ENCODE measurements around the gene RRAD.

Gene RRAD

DNA sequence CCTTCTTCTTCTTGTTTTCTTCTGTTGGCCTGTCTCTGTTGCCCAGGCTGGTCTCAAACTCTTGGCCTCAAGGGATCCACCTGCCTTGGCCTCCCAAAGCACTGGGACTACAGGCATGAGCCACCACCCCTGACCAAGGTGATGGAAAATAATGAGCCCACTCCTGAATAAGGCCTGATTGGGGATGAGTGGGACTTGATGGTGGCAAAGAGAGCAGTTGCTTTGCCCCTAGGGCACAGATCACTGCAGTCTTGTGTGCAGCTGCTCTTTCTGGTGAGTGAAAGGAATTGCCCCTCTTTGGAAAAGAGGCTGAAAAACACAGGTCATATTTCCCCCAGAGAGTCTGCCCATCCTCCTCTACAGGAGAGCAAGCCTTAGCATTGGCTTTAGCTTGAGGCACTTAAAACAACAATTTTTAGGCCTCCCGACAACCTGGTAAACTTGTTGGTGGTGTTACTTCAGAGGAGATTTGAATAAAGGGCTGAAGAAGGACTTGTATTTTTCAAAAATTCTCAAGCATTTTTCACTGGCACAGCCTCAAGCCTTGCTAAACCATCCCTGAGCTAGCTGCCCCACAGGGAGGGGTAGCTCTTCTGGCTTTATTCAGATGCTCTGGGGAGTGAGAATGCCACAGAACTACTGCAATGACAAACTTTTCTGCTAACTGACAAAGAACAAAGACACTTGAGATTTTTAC, 51.1 kb downstream of the RRAD start:
- DNase-seq, result no peak

DNA sequence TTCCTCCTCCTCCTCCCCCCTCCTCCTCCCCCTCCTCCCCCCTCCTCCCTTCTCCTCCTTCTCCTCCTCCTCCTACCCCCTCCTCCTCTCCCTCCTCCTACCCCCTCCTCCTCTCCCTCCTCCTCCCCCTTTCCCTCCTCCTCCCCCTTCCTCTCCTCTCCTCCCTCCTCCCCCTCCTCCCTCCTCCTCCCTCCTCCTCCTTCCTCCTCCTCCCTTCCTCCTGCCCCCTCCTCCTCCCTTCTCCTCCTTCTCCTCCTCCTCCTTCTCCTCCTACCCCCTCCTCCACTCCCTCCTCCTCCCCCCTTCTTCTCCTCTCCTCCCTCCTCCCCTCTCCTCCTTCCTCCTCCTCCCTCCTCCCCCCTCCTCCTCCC, 51.7 kb downstream of the RRAD start:
- no peak for DNase-seq

DNA sequence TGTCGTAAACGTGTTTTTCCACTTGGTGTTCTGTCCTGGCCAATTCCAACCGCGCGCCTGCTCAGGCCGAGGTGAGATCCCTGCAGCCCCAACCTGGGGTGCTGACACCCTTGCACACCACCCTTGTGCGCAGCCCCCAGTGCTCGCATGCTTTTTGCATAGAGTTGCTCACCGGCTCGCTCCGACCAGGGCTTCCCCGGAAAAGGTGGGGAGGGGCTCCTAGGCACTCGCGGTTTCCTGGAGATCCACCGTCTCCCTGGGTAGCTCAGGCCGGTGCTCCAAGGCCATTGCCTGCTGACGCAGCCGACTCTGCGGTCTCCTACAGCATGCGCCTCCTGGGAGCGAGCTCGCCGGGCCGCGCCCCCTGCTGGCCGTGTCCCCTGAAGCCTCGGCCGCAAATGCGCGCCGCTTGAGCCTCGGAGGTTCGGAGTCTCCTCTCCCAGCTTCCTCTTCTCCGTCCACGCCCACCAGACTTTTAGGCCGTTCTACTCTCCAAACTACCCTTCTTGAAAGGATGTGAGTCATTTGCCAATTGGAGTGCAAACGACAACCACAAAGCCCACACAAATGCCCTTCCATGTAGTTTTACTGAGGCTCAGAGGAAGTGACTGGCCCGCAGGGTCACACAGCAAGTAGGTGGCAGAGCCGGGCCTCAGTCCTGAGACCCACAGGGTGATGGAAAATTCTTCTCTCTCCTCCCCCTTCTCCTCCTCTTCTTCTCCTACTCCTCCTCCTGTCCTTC, 52.2 kb downstream of the RRAD start:
- peak; percentile 43 for DNase-seq

DNA sequence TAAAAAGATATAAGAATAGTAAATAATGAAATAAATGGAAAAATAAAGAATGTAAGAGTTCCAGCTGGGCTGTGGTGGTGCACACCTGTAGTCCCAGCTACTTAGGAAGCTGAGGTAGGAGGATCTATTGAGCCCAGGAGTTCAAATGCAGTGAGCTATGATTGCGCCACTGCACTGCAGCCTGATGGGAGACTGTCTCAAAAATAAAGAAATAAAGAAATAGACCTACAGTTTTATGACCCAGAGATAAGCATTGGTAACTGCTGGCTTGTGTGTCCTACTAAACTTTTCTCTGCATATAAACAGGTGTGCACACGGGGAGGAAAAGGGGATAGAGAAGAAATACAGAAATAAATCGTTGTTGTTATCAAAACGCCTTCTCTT, 52.8 kb downstream of the RRAD start:
- DNase-seq, result no peak

DNA sequence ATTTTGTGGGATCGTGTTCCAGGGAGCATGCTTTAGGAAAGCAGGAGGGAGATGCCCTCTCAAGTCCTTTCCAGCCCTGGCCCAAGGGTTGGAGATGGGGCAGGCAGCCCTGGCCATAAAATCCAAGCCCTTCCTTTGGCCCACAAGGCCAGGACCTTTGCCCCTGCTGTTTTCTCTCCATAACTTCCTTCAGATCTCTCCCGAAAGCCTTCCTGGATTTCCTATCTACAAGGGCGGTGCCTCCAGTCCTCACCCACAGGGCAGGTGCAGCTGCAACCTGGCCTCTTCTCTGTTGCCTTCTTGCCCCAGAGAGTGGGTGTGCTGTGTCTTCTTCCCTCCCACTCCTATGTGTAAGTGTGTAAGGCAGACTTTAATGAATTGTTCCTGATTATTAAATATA, 53.5 kb downstream of the RRAD start:
- no peak for DNase-seq

Data from NCI-H2107 (cell line).